ENCODE data around the gene ERC1.
"Not testable (repeated sequence)": the region's sequence is repeated elsewhere in the genome, so short reads cannot be mapped to it uniquely, and the experiment has no call there.

The ERC1 gene

GRCh38 chr12:1077036-1077803 lies 86.2 kb downstream of the ERC1 start:
- DNase-seq (ENCODE audit: low spot score) = no peak

GRCh38 chr12:1078002-1078401 lies 87.0 kb downstream of the ERC1 start:
- DNase-seq (ENCODE audit: low spot score) = no peak

GRCh38 chr12:1080520-1081223 lies 89.6 kb downstream of the ERC1 start:
- no peak for DNase-seq (ENCODE audit: low spot score)

- no peak for DNase-seq (ENCODE audit: low spot score)
These were observed 92.3 kb downstream of the ERC1 start for GRCh38 chr12:1083151-1083888.

- no peak for DNase-seq (ENCODE audit: low spot score)
These were observed 92.9 kb downstream of the ERC1 start for GRCh38 chr12:1083889-1084262.

- DNase-seq (ENCODE audit: low spot score) = no peak
These were observed 100.3 kb downstream of the ERC1 start for GRCh38 chr12:1091350-1091749.

GRCh38 chr12:1093166-1093751 lies 102.2 kb downstream of the ERC1 start:
- peak; percentile 54 for DNase-seq (ENCODE audit: low spot score)

GRCh38 chr12:1094714-1095113 lies 103.7 kb downstream of the ERC1 start:
- DNase-seq (ENCODE audit: low spot score) = no peak

GRCh38 chr12:1099158-1099557 lies 108.1 kb downstream of the ERC1 start:
- no peak for DNase-seq (ENCODE audit: low spot score)

GRCh38 chr12:1099618-1100017 lies 108.6 kb downstream of the ERC1 start:
- not testable (repeated sequence) for DNase-seq (ENCODE audit: low spot score)

- no peak for DNase-seq (ENCODE audit: low spot score)
These were observed 111.1 kb downstream of the ERC1 start for GRCh38 chr12:1102115-1102514.

- DNase-seq (ENCODE audit: low spot score) = no peak
These were observed 111.9 kb downstream of the ERC1 start for GRCh38 chr12:1102791-1103450.

GRCh38 chr12:1103632-1104031 lies 112.6 kb downstream of the ERC1 start:
- DNase-seq (ENCODE audit: low spot score) = no peak

GRCh38 chr12:1104088-1104800 lies 113.2 kb downstream of the ERC1 start:
- DNase-seq (ENCODE audit: low spot score) = no peak

GRCh38 chr12:1107669-1108068 lies 116.6 kb downstream of the ERC1 start:
- DNase-seq (ENCODE audit: low spot score) = no peak

- DNase-seq (ENCODE audit: low spot score) = no peak
These were observed 117.3 kb downstream of the ERC1 start for GRCh38 chr12:1108276-1108675.

- DNase-seq (ENCODE audit: low spot score) = peak; percentile 43
These were observed 124.6 kb downstream of the ERC1 start for GRCh38 chr12:1115484-1116231.

GRCh38 chr12:1117371-1117770 lies 126.3 kb downstream of the ERC1 start:
- DNase-seq (ENCODE audit: low spot score) = no peak

- DNase-seq (ENCODE audit: low spot score) = peak; percentile 48
These were observed 127.0 kb downstream of the ERC1 start for GRCh38 chr12:1117970-1118563.

- no peak for DNase-seq (ENCODE audit: low spot score)
These were observed 131.8 kb downstream of the ERC1 start for GRCh38 chr12:1122786-1123185.

Measured in AG20443 (cell line).